ENCODE results near the gene PUS10.

PUS10 gene

GRCh38 chr2:60976256-60976850, 41.7 kb downstream of the PUS10 start:
- ChIA-PET CTCF (no interaction called here), POLR2A (no interaction called here)
- no peak for DNase-seq (ENCODE audit: low read depth, low spot score)
- no peak overlapping the region for H3K4me3 ChIP-seq (ENCODE audit: low read depth, low read length)
- TF ChIP-seq CTCF (IDR thresholded peaks at IDR 0.05; ENCODE audit: insufficient read depth, low read length, missing control alignments) = no peak

DNA sequence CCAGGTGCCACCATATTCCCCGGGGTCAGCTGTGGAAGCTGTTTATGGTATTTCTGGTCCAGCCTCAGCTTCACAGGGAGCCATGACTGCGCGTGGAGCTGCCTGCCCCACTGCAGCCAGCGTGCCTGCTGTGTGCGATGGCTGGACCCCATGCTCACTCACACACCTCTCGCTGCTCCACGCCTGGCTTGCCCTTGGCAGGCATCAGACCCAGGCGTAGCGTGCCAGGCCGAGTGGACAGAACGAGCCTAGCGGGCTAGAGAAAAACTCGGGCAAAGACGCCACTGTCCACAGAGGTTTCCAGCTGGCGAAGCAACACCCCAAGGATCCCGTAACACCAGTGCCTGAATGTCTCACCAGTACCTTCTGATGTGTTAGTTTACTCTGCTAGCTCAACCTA, 43.4 kb downstream of the PUS10 start:
- DNase-seq (ENCODE audit: low read depth, low spot score) = no peak
- no peak for TF ChIP-seq CTCF (IDR thresholded peaks at IDR 0.05; ENCODE audit: insufficient read depth, low read length, missing control alignments)
- POLR2A ChIA-PET = no interaction called here
- CTCF ChIA-PET = interaction anchor here (0.7 kb wide), 1 partner anchor 24 kb away, joined by 3 read pairs; no protein-coding TSS in a partner anchor
- H3K4me3 ChIP-seq (ENCODE audit: low read depth, low read length) = no peak overlapping the region

- no peak for TF ChIP-seq CTCF (IDR thresholded peaks at IDR 0.05; ENCODE audit: insufficient read depth, low read length, missing control alignments)
- POLR2A ChIA-PET = no interaction called here
- no peak overlapping the region for H3K4me3 ChIP-seq (ENCODE audit: low read depth, low read length)
- CTCF ChIA-PET = interaction anchor here (0.6 kb wide), 1 partner anchor 47 kb away, joined by 3 read pairs; no protein-coding TSS in a partner anchor
- DNase-seq (ENCODE audit: low read depth, low spot score) = no peak
Observed at GRCh38 chr2:60973705-60974104, 44.4 kb downstream of the PUS10 start.

- no peak for TF ChIP-seq CTCF (IDR thresholded peaks at IDR 0.05; ENCODE audit: insufficient read depth, low read length, missing control alignments)
- POLR2A ChIA-PET = no interaction called here
- no peak for DNase-seq (ENCODE audit: low read depth, low spot score)
- CTCF ChIA-PET = no interaction called here
- H3K4me3 ChIP-seq (ENCODE audit: low read depth, low read length) = no peak overlapping the region
Observed at GRCh38 chr2:60972889-60973656, 45.0 kb downstream of the PUS10 start.

GRCh38 chr2:60966507-60967405, 51.3 kb downstream of the PUS10 start:
- DNase-seq (ENCODE audit: low read depth, low spot score) = no peak
- ChIA-PET POLR2A (no interaction called here), CTCF (interaction anchor here (3.6 kb wide), 1 partner anchor 32 kb away, joined by 16 read pairs; no protein-coding TSS in a partner anchor)
- H3K4me3 ChIP-seq (ENCODE audit: low read depth, low read length) = no peak overlapping the region
- TF ChIP-seq CTCF (IDR thresholded peaks at IDR 0.05; ENCODE audit: insufficient read depth, low read length, missing control alignments) = no peak

- ChIA-PET POLR2A (no interaction called here), CTCF (interaction anchor here (1.3 kb wide), 1 partner anchor 35 kb away, joined by 4 read pairs; no protein-coding TSS in a partner anchor)
- no peak for TF ChIP-seq CTCF (IDR thresholded peaks at IDR 0.05; ENCODE audit: insufficient read depth, low read length, missing control alignments)
Observed at GRCh38 chr2:60965499-60965785, 52.6 kb downstream of the PUS10 start.

More at GRCh38 chr2:60965499-60965785, 52.6 kb downstream of the PUS10 start:
- H3K4me3 ChIP-seq (ENCODE audit: low read depth, low read length) = no peak overlapping the region
- DNase-seq (ENCODE audit: low read depth, low spot score) = no peak
